ENCODE results near the gene FAM240B.

DNA sequence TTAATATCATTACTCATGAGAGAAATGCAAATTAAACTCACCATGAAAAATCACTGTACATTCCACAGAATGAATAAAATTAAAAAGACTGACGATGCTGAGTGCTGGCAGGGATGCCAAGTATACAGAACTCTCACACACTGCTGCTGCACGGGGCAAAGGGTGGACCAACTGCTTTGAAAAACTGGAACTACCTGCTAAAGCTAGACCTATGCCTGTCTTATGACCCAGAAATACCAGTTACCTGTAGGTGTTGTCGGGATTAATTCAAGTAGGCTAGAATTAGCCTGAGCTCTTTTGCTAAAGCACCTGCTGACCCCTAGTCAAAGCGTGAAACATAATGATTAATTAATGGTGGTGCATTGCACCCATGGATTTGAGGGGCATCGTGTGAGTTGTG is 63.0 kb downstream of the FAM240B start:
- TF ChIP-seq ELK1 (IDR thresholded peaks at IDR 0.05; ENCODE audit: borderline replicate concordance, low read depth, low read length) (no peak), CTCF (conservative IDR thresholded peaks at IDR 0.05; ENCODE audit: low read depth, low read length) (no peak), POLR2A (IDR thresholded peaks at IDR 0.05; ENCODE audit: low read depth, low read length) (no peak), FOS (IDR thresholded peaks at IDR 0.05; ENCODE audit: low read depth, low read length) (no peak), MAFK (IDR thresholded peaks at IDR 0.05; ENCODE audit: low read depth, low read length) (no peak), RCOR1 (IDR thresholded peaks at IDR 0.05; ENCODE audit: insufficient replicate concordance, low read length) (no peak), RFX5 (IDR thresholded peaks at IDR 0.05; ENCODE audit: low read depth, low read length) (no peak), CEBPB (IDR thresholded peaks at IDR 0.05; ENCODE audit: low read depth, low read length) (no peak)
- TF ChIP-seq, protein P1, sequence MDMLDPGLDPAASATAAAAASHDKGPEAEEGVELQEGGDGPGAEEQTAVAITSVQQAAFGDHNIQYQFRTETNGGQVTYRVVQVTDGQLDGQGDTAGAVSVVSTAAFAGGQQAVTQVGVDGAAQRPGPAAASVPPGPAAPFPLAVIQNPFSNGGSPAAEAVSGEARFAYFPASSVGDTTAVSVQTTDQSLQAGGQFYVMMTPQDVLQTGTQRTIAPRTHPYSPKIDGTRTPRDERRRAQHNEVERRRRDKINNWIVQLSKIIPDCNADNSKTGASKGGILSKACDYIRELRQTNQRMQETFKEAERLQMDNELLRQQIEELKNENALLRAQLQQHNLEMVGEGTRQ (IDR thresholded peaks at IDR 0.05; ENCODE audit: low read depth, low read length): no peak
